SH-SY5Y (cell line): ENCODE measurements around the gene SOAT2.

Experiments used
- GATA2 ChIP-seq: IDR thresholded peaks from 2 replicates; pipeline ENCODE4 v1.6.1; 2011; ENCODE audit warnings: mild to moderate bottlenecking, low read depth, low read length
- GATA3 ChIP-seq: IDR thresholded peaks from 2 replicates; pipeline ENCODE4 v1.6.1; 2011; ENCODE audit warnings: low read depth, mild to moderate bottlenecking, low read length, moderate library complexity

GRCh38 chr12:53056296-53056695 lies 47.0 kb upstream of the SOAT2 start:
- no peak for TF ChIP-seq GATA2
- no peak for TF ChIP-seq GATA3
